BJ (cell line): ENCODE measurements around the gene IL10. TPM values are rescaled to one million over a fixed set of nuclear protein-coding genes. Genes with fewer than 3 reads are reported as not detected.

Experiments
- CTCF ChIA-PET: fragments of 350-600 bp; formaldehyde crosslinking; extraction: SDS; loops from one replicate; lab custom pipeline; 2021; ENCODE audit warnings: antibody characterized with exemption, inconsistent platforms; lab: Yijun Ruan, JAX
- POLR2A ChIA-PET: fragments of 300-600 bp; sonication (Branson Sonifier 250); formaldehyde crosslinking; extraction: SDS; loops from one replicate; lab custom pipeline; 2021; ENCODE audit warnings: antibody characterized with exemption; lab: Charles Lee
- DNase-seq: peaks from one replicate; pipeline ENCODE4 v3.0.0-alpha.2; 2011; ENCODE audit warnings: low read depth
- H3K27me3 ChIP-seq: 2 replicates; pipeline ENCODE4 v1.6.0; 2011; ENCODE audit warnings: low read length; ENCODE audit not compliant: control insufficient read depth, insufficient read depth
- H3K36me3 ChIP-seq: 2 replicates; pipeline ENCODE4 v1.5.1; 2011; ENCODE audit warnings: low read length; ENCODE audit not compliant: control insufficient read depth, insufficient read depth
- H3K4me3 ChIP-seq: 2 replicates; pipeline ENCODE4 v1.5.1; 2011; ENCODE audit warnings: low read depth, mild to moderate bottlenecking, control low read depth, low read length
- polyA plus RNA-seq: library from polyadenylated mRNA; depleted of rRNA; stranded (reverse); fragments of >200 nt; gene quantifications from 2 replicates; pipeline ENCODE4 v1.2.3, GENCODE V29; 2011
- TF ChIP-seq, protein P1 (sequence below): IDR thresholded peaks from 2 replicates; pipeline ENCODE4 v1.5.1; 2011; ENCODE audit warnings: low read depth, mild to moderate bottlenecking, control low read depth, inconsistent platforms, low read length, moderate library complexity; ENCODE audit not compliant: insufficient read depth

The IL10 gene
- polyA plus RNA-seq, 1 experiment, result not detected

GRCh38 chr1:206723462-206723804 is 48.9 kb downstream of the IL10 start:
- H3K36me3 ChIP-seq, result no peaks in the 10 kb centered on the region
- ChIA-PET CTCF (interaction anchor here (0.9 to 6.5 kb wide), 11 partner anchors 9 to 259 kb away, joined by 3 to 46 read pairs (median 3); no protein-coding TSS in a partner anchor), POLR2A (no interaction called here)
- H3K4me3 ChIP-seq, result no peak overlapping the region
- TF ChIP-seq, protein P1, sequence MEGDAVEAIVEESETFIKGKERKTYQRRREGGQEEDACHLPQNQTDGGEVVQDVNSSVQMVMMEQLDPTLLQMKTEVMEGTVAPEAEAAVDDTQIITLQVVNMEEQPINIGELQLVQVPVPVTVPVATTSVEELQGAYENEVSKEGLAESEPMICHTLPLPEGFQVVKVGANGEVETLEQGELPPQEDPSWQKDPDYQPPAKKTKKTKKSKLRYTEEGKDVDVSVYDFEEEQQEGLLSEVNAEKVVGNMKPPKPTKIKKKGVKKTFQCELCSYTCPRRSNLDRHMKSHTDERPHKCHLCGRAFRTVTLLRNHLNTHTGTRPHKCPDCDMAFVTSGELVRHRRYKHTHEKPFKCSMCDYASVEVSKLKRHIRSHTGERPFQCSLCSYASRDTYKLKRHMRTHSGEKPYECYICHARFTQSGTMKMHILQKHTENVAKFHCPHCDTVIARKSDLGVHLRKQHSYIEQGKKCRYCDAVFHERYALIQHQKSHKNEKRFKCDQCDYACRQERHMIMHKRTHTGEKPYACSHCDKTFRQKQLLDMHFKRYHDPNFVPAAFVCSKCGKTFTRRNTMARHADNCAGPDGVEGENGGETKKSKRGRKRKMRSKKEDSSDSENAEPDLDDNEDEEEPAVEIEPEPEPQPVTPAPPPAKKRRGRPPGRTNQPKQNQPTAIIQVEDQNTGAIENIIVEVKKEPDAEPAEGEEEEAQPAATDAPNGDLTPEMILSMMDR, result no peak
- DNase-seq, result no peak
- H3K27me3 ChIP-seq, result no peaks in the 10 kb centered on the region

- TF ChIP-seq, protein P1, result no peak
- POLR2A ChIA-PET, result no interaction called here
- CTCF ChIA-PET, result interaction anchor here (0.9 to 6.5 kb wide), 7 partner anchors 12 to 260 kb away, joined by 3 to 46 read pairs (median 3); no protein-coding TSS in a partner anchor
- DNase-seq, result no peak
- Histone ChIP-seq H3K36me3 (no peaks in the 10 kb centered on the region), H3K27me3 (no peaks in the 10 kb centered on the region), H3K4me3 (no peak overlapping the region)
These were observed 49.4 kb downstream of the IL10 start for GRCh38 chr1:206722751-206723461.

DNA sequence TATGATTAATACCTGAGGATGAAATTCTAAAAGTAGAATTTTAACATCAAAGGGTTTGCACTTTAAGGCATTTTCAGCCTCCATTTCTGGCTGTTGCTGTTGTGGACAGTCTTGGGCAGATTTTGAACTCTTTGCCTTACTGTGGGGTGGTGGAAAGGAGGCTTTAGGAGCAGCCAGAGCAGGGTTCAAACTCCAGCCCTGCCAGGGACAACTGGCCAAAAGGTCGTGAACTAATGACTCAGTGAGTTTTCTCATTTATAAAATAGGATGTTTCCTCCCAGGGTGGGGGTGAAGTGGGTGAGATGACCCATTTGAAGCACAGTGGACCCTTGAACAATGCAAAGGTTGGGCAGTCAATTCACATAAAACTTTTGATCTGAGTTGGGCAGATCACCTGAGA is 50.8 kb downstream of the IL10 start:
- CTCF ChIA-PET, result no interaction called here
- TF ChIP-seq, protein P1, result no peak
- DNase-seq, result no peak
- POLR2A ChIA-PET, result no interaction called here
- no peaks in the 10 kb centered on the region for H3K27me3 ChIP-seq
- H3K4me3 ChIP-seq, result no peak overlapping the region
- H3K36me3 ChIP-seq, result no peaks in the 10 kb centered on the region

- Histone ChIP-seq H3K4me3 (no peak overlapping the region), H3K36me3 (no peaks in the 10 kb centered on the region), H3K27me3 (no peaks in the 10 kb centered on the region)
- no peak for DNase-seq
- POLR2A ChIA-PET, result no interaction called here
- TF ChIP-seq, protein P1, result no peak
- CTCF ChIA-PET, result interaction anchor here (0.6 to 1.8 kb wide), 8 partner anchors 9 to 253 kb away, joined by 3 to 6 read pairs (median 3); no protein-coding TSS in a partner anchor
These were observed 53.0 kb downstream of the IL10 start for GRCh38 chr1:206719169-206719839.

- CTCF ChIA-PET, result interaction anchor here (5.7 kb wide), 1 partner anchor 8 kb away, joined by 37 read pairs; no protein-coding TSS in a partner anchor
- POLR2A ChIA-PET, result no interaction called here
- no peak overlapping the region for H3K4me3 ChIP-seq
- no peaks in the 10 kb centered on the region for H3K27me3 ChIP-seq
- no peak for DNase-seq
- TF ChIP-seq, protein P1, result no peak
- no peaks in the 10 kb centered on the region for H3K36me3 ChIP-seq
These were observed 54.7 kb downstream of the IL10 start for GRCh38 chr1:206717674-206717989.
